GM18873 (cell line): ENCODE measurements around the gene DCAF10.
"Not testable (repeated sequence)": the region's sequence is repeated elsewhere in the genome, so short reads cannot be mapped to it uniquely, and the experiment has no call there.

ENCODE experiments used
- ATAC-seq: cut with Tn5 transposase; IDR thresholded peaks from one replicate; pipeline ENCODE4 v1.9.1; 2021; ENCODE audit warnings: mild to moderate bottlenecking, moderate library complexity, moderate number of reproducible peaks; ENCODE audit not compliant: unreplicated experiment, low FRiP score

Gene DCAF10

GRCh38 chr9:37856551-37856950, 56.0 kb downstream of the DCAF10 start:
- no peak for ATAC-seq

DNA sequence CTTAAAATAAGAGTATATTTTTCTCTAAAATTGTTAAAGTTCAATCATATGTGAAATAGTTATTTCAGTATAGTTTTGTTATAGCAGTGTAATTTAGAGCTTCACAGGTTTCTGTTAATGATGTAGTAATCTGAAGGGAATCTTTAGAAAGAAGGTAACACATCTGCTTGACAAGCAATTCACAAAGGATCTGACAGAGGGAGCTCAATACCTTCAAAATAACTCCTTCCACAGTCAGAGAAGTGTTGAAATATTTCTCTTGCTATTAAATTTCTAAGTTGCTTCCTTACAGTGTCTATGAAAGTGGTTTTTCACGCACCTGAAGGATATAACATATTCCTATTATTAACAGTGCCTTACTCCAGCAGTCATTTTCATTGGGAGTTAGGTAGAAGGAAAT, 58.4 kb downstream of the DCAF10 start:
- no peak for ATAC-seq

DNA sequence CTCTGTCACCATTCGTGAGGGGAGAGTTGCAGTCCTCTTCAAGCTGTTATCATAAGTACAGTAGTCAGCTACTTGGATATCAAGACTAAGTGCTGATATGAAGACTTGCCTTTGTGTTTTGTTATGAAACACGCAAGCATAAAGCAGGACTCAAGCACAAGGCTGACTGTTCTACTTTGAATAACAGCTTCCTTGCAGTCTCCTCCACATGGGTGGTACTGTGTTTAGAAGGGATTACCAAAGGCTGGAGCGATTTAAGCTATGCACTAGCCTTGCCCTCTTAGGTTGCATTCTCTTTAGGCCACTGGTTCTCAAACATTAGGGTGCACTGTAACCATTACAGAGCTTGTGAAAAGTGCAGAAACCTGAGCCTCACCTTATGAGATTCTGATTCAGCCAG, 61.9 kb downstream of the DCAF10 start:
- no peak for ATAC-seq

GRCh38 chr9:37870081-37870798, 69.6 kb downstream of the DCAF10 start:
- ATAC-seq = no peak

- no peak for ATAC-seq
Measured at GRCh38 chr9:37870799-37871176, 70.2 kb downstream of the DCAF10 start.

DNA sequence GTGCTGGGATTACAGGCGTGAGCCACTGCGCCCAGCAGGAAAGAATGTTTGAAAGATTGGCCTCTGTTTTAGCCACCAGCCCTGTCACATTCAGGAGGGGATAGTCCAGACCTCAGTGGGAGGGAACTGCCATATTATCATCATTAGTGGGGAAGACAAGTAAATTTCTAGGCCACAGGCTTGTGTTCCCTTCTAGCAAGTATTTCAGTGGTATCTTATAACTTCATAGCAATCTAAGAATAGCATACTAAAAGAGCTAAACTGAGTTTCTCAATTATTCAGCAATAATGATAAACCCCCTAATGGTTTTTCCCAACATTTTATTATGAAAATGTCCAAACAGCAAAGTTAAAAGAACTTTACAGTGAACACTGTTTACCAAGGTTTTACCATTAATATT, 73.4 kb downstream of the DCAF10 start:
- no peak for ATAC-seq

DNA sequence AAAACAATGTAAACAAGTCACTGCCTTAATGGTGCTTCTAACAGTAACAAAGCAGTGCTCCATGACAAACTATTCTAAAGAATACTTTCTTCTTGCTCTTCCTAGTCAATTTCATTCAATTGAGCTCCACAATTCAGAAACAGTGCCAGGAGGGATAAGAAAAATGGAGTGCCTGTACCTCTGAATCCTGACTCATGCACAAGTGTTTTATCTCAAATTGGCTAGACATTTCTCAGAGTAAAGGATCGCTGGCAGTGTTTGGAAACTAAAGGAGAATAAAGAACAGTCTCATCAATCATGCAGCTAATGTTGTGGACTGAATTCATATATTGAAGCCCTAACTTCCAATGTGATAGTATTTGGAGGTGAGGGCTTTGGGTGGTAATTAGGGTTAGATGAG, 75.8 kb downstream of the DCAF10 start:
- ATAC-seq = no peak

- no peak for ATAC-seq
Measured at GRCh38 chr9:37880916-37881479, 80.4 kb downstream of the DCAF10 start.

GRCh38 chr9:37887977-37888583, 87.5 kb downstream of the DCAF10 start:
- not testable (repeated sequence) for ATAC-seq

DNA sequence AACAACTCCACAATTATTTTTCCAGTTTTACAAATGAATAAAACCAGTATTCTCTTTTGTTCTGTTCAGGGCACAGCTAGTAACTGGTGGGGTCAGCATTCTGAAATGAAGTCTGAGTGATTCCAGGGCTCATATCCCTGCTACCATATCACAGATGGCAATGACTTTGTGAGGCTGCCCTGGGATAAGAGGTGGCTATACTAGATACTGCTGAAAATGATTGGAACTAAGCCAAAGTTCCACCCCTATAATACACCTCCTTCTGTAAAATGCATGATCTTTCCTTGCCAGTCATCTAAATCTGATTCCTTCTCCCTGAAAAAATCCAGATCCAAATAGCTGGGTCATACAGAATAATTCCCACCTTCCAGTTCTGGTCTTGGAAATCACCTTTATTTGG, 88.9 kb downstream of the DCAF10 start:
- no peak for ATAC-seq

DNA sequence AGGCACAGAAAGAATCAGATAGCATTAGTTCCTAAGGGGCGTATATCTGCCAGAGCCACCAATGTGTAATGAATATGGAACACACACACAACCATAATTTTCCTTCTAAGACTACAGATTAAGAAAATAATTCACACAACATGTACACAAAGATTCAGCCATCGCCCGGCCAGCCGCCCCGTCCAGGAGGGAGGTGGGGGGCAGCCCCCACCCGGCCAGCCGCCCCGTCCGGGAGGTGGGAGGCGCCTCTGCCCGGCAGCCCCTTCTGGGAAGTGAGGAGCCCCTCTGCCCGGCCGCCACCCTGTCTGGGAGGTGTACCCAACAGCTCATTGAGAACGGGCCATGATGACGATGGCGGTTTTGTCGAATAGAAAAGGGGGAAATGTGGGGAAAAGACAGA, 90.4 kb downstream of the DCAF10 start:
- ATAC-seq = not testable (repeated sequence)

- no peak for ATAC-seq
Measured at GRCh38 chr9:37892063-37892462, 91.5 kb downstream of the DCAF10 start.

GRCh38 chr9:37897665-37898064, 97.1 kb downstream of the DCAF10 start:
- no peak for ATAC-seq

GRCh38 chr9:37899041-37899440, 98.4 kb downstream of the DCAF10 start:
- ATAC-seq = no peak

GRCh38 chr9:37902131-37902530, 101.5 kb downstream of the DCAF10 start:
- no peak for ATAC-seq

- peak; percentile 6 for ATAC-seq
Measured at GRCh38 chr9:37902796-37903646, 102.4 kb downstream of the DCAF10 start.

GRCh38 chr9:37903647-37904444, 103.2 kb downstream of the DCAF10 start, which contains the start of gene SLC25A51:
Gene SLC25A51, minus strand, starts transcription at chr9:37904127. Its CDS starts 15,577 bp downstream, at chr9:37888550.
- ATAC-seq = peak; percentile 84

GRCh38 chr9:37904445-37905130, 104.0 kb downstream of the DCAF10 start:
- no peak for ATAC-seq

DNA sequence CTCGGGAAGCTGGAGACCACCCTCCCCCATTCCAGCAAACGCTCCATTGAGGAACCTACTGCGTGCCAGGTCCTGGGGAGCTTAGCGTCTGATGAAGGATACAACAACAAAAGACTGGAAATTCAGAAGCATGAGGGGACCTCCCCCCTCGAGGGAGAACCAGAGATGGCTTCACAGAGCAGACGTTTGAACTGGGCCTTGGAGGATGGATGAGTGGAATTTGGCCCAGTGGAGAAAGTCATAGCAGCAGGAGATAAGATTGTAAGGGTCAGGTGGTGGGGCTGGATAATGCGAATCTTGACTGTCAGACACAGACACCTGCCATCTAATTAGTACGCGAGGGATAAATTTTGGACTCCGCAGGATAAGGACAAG, 104.5 kb downstream of the DCAF10 start:
- no peak for ATAC-seq

DNA sequence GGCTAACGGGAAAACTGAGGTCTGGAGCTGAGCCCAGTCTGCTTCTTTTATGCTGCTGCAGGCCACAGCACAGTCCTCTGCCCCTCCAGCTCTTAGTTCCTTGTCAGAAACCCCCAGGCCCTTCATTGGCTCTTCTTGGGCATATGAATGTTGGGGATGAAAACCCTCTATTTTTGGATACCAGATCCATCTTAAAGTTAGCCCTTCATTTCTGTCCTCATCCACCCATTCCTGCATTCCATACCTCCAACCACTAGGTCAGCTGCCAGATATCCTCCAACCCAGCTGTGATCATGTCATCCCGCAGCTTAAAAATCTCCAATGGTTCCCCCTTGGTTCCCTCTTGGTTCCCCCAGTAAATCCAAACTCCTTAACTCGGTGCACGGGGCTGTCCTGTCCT, 105.2 kb downstream of the DCAF10 start:
- no peak for ATAC-seq
